HFF-Myc (cell line): ENCODE measurements around the gene WLS.

ENCODE experiments used
- DNase-seq: peaks from one replicate; pipeline ENCODE4 v3.0.0-alpha.2; 2011; ENCODE audit warnings: low read depth; ENCODE audit errors: extremely low read depth
- H3K4me3 ChIP-seq: replicated peaks from 2 replicates; pipeline ENCODE4 v1.5.1; 2011; ENCODE audit warnings: low read depth, mild to moderate bottlenecking, control low read depth, low read length
- CTCF ChIP-seq: IDR thresholded peaks from 2 replicates; pipeline ENCODE4 v1.5.1; 2012; ENCODE audit warnings: mild to moderate bottlenecking, low read depth, low read length, control low read depth; ENCODE audit errors: missing control alignments

The WLS gene

GRCh38 chr1:68188060-68188538, 44.2 kb downstream of the WLS start:
- no peak overlapping the region for H3K4me3 ChIP-seq
- no peak for TF ChIP-seq CTCF
- no peak for DNase-seq

- H3K4me3 ChIP-seq = no peak overlapping the region
- TF ChIP-seq CTCF = no peak
- no peak for DNase-seq
Observed at GRCh38 chr1:68185743-68186142, 46.6 kb downstream of the WLS start.

GRCh38 chr1:68183895-68184294, 48.4 kb downstream of the WLS start:
- no peak overlapping the region for H3K4me3 ChIP-seq
- TF ChIP-seq CTCF = no peak
- DNase-seq = no peak

GRCh38 chr1:68181165-68181556, 51.2 kb downstream of the WLS start:
- no peak for TF ChIP-seq CTCF
- no peak for DNase-seq
- H3K4me3 ChIP-seq = no peak overlapping the region

GRCh38 chr1:68180441-68181164, 51.7 kb downstream of the WLS start:
- TF ChIP-seq CTCF = no peak
- no peak overlapping the region for H3K4me3 ChIP-seq

GRCh38 chr1:68178821-68179490, 53.4 kb downstream of the WLS start:
- DNase-seq = no peak
- TF ChIP-seq CTCF = no peak
- H3K4me3 ChIP-seq = no peak overlapping the region

More at GRCh38 chr1:68180441-68181164, 51.7 kb downstream of the WLS start:
- no peak for DNase-seq
